ENCODE results near the gene SNU13. TPM values are rescaled to one million over a fixed set of nuclear protein-coding genes. Genes with fewer than 3 reads are reported as not detected.

The SNU13 gene
- 76.8 and 94.9 TPM in 2 replicates for total RNA-seq (ENCODE audit: low replicate concordance)

GRCh38 chr22:41688365-41689211, at the start of gene SNU13:
Gene SNU13, minus strand, starts transcription at chr22:41688867. Its CDS starts 71 bp downstream, at chr22:41688796.

GRCh38 chr22:41699264-41700107, 10.8 kb upstream of the SNU13 start, which contains the start of gene MEI1:
Gene MEI1, plus strand, starts transcription at chr22:41699503. Its CDS starts 36 bp downstream, at chr22:41699539.

Other genes with a start within 250 kb of the SNU13 start
- 10.1 TPM in 2 replicates for gene TOB2, start 242.1 kb downstream of the SNU13 start, total RNA-seq (ENCODE audit: low replicate concordance)
- 59.8 and 62.2 TPM in 2 replicates for gene PHF5A, start 220.2 kb downstream of the SNU13 start, total RNA-seq (ENCODE audit: low replicate concordance)
- gene ACO2, start 219.8 kb downstream of the SNU13 start, total RNA-seq (ENCODE audit: low replicate concordance), result 67.7 and 78.2 TPM in 2 replicates
- 20.2 and 33.2 TPM in 2 replicates for gene POLR3H, start 144.4 kb downstream of the SNU13 start, total RNA-seq (ENCODE audit: low replicate concordance)
- gene CSDC2, start 127.9 kb downstream of the SNU13 start, total RNA-seq (ENCODE audit: low replicate concordance), result 1.4 and 9.3 TPM in 2 replicates
- gene PMM1, start 99.0 kb downstream of the SNU13 start, total RNA-seq (ENCODE audit: low replicate concordance), result 25.5 and 26.2 TPM in 2 replicates
- 6.4 and 12.7 TPM in 2 replicates for gene DESI1, start 67.8 kb downstream of the SNU13 start, total RNA-seq (ENCODE audit: low replicate concordance)
- gene XRCC6, start 67.6 kb downstream of the SNU13 start, total RNA-seq (ENCODE audit: low replicate concordance), result 210 and 290 TPM in 2 replicates
- 0.12 and 1.1 TPM in 2 replicates for gene MEI1, start 10.6 kb upstream of the SNU13 start, total RNA-seq (ENCODE audit: low replicate concordance)
- gene CCDC134, start 111.8 kb upstream of the SNU13 start, total RNA-seq (ENCODE audit: low replicate concordance), result 4.0 and 7.5 TPM in 2 replicates
- gene SREBF2, start 144.2 kb upstream of the SNU13 start, total RNA-seq (ENCODE audit: low replicate concordance), result 30.1 and 48.3 TPM in 2 replicates
- not detected in 2 replicates for gene SHISA8, start 226.2 kb upstream of the SNU13 start, total RNA-seq (ENCODE audit: low replicate concordance)
- gene TNFRSF13C, start 237.9 kb upstream of the SNU13 start, total RNA-seq (ENCODE audit: low replicate concordance), result not detected in 2 replicates

All from smooth muscle cell of the coronary artery (primary cell).